ENCODE data around the gene ZNF783.
"Not testable (repeated sequence)": the region's sequence is repeated elsewhere in the genome, so short reads cannot be mapped to it uniquely, and the experiment has no call there.

ZNF783 gene

GRCh38 chr7:149241696-149242095 is 20.3 kb upstream of the ZNF783 start:
- DNase-seq = no peak

- DNase-seq = peak; percentile 65
Measured at GRCh38 chr7:149245244-149245643, 16.8 kb upstream of the ZNF783 start.

- no peak for DNase-seq
Measured at GRCh38 chr7:149245744-149246143, 16.3 kb upstream of the ZNF783 start.

GRCh38 chr7:149248777-149249176 is 13.2 kb upstream of the ZNF783 start:
- peak; percentile 42 for DNase-seq

- not testable (repeated sequence) for DNase-seq
Measured at GRCh38 chr7:149250151-149250550, 11.8 kb upstream of the ZNF783 start.

GRCh38 chr7:149251518-149251917 is 10.5 kb upstream of the ZNF783 start:
- not testable (repeated sequence) for DNase-seq

GRCh38 chr7:149252378-149252777 is 9.6 kb upstream of the ZNF783 start:
- DNase-seq = no peak

- DNase-seq = no peak
Measured at GRCh38 chr7:149253665-149254064, 8.3 kb upstream of the ZNF783 start.

GRCh38 chr7:149254181-149254858 is 7.7 kb upstream of the ZNF783 start:
- no peak for DNase-seq

GRCh38 chr7:149255174-149255573 is 6.8 kb upstream of the ZNF783 start:
- no peak for DNase-seq

- DNase-seq = no peak
Measured at GRCh38 chr7:149256568-149256967, 5.4 kb upstream of the ZNF783 start.

- no peak for DNase-seq
Measured at GRCh38 chr7:149257146-149257545, 4.8 kb upstream of the ZNF783 start.

GRCh38 chr7:149261316-149261828 is 624 bp upstream of the ZNF783 start:
- DNase-seq = no peak

- no peak for DNase-seq
Measured at GRCh38 chr7:149266451-149266850, 4.5 kb downstream of the ZNF783 start.

- DNase-seq = no peak
Measured at GRCh38 chr7:149267733-149268132, 5.7 kb downstream of the ZNF783 start.

- not testable (repeated sequence) for DNase-seq
Measured at GRCh38 chr7:149274424-149274823, 12.4 kb downstream of the ZNF783 start.

GRCh38 chr7:149277871-149278270 is 15.9 kb downstream of the ZNF783 start:
- no peak for DNase-seq

GRCh38 chr7:149278396-149278795 is 16.4 kb downstream of the ZNF783 start:
- no peak for DNase-seq

GRCh38 chr7:149279111-149279743 is 17.2 kb downstream of the ZNF783 start:
- no peak for DNase-seq

- no peak for DNase-seq
Measured at GRCh38 chr7:149280151-149280550, 18.2 kb downstream of the ZNF783 start.

GRCh38 chr7:149280661-149281507 is 18.9 kb downstream of the ZNF783 start:
- DNase-seq = no peak

GRCh38 chr7:149281508-149282330 is 19.7 kb downstream of the ZNF783 start:
- no peak for DNase-seq

- no peak for DNase-seq
Measured at GRCh38 chr7:149282331-149282655, 20.3 kb downstream of the ZNF783 start.
